HG03354 (cell line): Measurements from ENCODE around the gene H2BW2.
"Not testable (repeated sequence)": the region's sequence is repeated elsewhere in the genome, so short reads cannot be mapped to it uniquely, and the experiment has no call there.

Experiments
- ATAC-seq: cut with Tn5 transposase; IDR thresholded peaks from one replicate; pipeline ENCODE4 v1.9.1; 2021; ENCODE audit warnings: mild to moderate bottlenecking; ENCODE audit not compliant: unreplicated experiment, poor library complexity, severe bottlenecking

Gene H2BW2

DNA sequence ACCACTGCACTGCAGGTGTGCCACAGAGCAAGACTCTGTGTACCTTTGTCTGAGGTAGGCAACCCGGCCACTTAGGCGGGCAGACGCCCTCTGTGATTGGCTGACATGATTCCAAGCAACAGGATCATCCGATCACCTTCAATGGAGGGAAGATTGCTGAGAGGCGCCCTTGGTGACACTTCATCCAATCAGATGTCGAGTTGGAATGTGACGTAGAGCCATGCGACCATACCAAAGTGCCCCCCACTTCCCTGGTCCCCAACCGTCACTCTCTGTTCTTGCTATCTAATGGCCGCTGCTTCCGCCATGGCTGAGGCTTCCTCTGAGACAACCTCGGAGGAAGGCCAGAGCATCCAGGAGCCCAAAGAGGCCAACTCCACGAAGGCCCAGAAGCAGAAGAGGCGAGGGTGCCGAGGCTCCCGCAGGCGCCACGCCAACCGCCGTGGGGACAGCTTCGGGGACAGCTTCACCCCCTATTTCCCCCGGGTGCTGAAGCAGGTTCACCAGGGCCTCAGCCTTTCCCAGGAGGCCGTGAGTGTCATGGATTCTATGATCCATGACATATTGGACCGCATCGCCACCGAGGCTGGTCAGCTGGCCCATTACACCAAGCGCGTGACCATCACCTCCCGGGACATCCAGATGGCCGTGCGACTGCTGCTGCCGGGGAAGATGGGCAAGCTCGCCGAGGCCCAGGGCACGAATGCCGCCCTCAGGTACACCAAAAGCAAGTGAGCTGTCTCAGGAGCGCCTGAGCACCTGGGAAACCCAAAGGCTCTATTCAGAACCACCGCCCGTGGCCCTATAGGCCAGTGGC is at the start of gene H2BW2:
Gene H2BW2, plus strand, starts transcription at position 268 of the 817 bp plus-strand sequence. Its CDS starts 39 bp downstream, at position 307.
- no peak for ATAC-seq

DNA sequence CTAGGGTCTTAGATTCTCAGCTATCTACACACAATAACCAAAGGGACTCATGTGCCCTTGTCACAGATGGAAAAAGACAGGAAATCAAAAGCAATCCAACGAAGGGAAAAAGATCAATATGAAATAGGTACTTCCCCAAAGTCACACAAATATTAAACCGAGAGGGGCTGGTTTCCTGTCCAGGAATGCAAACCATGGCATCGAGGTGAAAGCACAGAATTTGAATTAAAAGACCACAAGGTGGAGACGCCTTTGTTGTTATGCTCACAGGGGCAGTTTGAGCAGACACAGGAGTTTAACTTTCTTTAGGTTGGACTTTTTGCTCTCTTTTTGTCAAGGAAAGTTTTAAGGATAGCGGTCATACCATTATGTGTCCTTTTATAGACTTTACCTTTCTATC is 40.5 kb upstream of the H2BW2 start:
- peak; percentile 94 for ATAC-seq

DNA sequence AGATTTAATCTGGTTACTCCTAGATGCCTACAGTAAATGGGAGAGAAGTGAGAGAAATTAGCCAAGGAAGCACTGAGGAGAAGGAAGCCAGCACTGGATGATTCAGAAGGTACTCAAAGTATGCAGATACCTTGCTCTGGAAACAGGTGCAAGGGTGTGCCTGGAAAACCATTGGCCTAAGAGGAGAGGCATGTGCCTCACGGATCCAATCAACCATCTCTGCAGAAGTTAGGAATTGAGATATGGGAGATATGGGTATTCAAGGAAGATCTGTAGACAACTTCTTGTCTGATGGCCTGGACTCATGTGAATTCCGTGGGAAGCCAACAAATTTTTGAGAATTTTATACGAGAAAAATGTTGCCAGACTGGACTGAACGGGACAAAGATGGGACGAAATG is 30.9 kb upstream of the H2BW2 start:
- ATAC-seq = no peak

DNA sequence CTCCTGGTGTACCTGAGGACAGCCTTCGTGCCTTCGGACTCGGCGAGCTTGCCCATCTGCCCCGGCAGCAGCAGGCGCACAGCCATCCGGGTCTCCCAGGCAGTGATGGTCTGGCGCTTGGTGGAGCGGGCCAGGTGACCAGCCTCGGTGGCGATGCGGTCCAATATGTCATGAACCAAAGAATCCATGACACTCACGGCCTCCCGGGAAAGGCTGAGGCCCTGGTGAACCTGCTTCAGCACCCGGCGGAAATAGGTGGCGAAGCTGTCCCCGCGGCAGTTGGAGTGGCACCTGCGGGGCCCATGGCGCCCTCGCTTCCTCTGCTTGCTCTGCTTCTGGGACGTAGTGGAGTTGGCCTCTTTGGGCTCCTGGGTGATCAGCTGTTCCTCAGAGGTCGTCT is 26.6 kb upstream of the H2BW2 start:
- ATAC-seq = no peak

DNA sequence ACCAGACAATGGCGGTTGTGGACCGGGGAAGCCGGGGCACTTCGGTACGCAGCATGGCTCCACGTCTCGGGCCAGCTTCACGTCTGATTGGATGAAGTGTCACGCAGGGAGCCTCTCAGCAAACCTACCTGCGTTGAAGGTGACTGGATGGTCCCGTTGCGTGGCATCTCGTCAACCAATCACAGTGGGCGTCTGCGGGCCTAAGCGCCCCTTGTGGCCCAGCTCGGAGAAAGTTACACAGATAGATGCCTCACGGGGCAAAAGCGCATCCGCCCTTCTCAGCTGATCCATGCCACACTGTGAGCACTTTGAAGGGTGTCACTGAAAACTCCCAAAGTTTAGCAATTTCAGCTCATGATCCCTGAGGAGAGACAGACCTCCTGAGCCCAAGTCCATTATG is 26.1 kb upstream of the H2BW2 start, which contains the start of gene H2BW1:
Gene H2BW1, minus strand, starts transcription at position 103 of the 400 bp plus-strand sequence. CDS start 132 bp downstream, outside the sequence.
- ATAC-seq = no peak

DNA sequence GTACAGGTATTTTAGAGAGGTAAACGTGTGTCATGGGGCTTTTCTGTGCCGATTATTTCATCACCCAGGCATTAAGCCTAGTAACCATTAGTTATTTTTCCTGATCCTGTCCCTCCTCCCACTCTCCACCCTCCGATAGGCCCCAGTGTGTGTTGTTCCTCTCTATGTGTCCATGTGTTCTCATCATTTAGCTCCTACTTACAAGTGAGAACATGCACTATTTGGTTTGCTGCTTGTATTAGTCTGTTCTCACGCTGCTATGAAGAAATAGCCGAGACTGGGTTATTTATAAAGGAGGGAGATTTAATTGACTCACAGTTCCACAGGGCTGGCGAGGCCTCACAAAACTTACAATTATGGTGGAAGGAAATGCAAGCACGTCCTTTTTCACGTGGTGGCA is 24.2 kb upstream of the H2BW2 start:
- not testable (repeated sequence) for ATAC-seq

DNA sequence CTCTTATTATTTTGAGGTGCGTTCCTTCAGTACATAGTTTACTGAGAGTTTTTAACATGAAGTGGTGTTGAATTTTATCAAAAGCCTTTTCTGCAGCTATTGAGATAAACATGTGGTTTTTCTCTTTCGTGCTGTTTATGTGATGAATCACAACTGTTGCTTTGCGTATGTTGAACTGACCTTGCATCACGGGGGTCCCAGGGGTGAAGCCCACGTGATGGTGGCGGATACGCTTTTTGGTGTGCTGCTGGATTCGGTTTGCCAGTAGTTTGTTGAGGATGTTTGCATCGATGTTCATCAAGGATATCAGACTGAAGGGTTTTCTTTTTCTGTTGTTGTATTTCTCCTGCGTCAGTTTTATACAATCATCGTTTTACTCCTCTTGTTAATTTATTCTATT is 21.6 kb upstream of the H2BW2 start:
- ATAC-seq = no peak

DNA sequence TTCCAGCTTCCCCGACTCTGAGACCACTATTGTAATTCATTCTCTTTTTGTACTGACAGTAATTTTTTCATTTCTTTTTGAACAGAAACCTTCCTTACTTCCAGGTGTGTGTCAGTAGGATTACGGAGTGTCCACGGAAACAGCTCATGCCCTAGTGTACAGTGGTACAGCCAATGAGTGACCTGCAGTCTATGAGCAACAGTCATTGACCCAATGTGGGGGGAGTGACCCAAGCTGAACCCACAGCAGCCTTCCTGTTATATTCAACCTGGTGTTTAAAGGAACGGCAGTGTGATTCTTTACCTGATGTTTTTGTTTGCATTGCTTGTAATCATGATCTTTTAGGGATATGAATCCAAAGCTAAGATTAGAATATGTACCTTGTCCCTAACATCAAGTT is 1.2 kb downstream of the H2BW2 start:
- no peak for ATAC-seq

DNA sequence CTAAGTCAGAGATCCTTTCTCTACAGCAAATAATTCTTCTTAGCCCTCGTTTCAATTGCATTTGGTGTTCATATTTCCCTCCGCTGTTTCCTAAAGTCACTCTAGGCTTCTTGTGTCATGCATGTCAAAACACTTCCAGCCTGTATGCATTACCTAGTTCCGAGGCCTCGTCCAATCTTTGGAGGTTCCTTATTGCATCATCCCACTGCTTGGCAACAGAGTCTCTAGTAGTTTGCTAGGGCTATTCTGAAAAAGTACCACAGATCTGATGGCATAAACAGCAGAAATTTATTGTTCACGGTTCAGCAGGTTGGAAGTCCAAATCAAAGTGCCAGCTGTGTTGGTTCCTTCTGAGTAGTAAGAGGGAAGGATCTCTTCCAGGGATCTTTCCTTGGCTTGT is 5.9 kb downstream of the H2BW2 start:
- ATAC-seq = no peak

DNA sequence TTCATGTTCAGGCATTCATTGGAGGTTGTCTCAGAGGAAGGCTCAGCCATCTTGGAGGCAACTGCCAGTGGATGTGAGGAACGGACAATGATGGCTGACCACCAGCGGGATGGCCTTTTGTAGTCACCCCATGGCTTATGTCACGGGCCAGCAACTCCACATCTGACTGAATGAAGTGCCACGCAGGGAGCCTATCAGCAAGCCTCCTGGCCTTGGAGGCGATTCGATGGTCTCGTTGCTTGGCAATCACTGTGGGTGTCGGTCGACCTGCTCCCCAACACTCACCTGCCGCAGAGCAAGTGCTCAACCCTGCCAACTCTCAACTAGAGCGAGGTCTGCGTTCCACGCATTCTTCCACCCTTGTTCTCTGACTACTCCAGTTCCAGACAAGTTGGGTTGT is 7.4 kb downstream of the H2BW2 start:
- no peak for ATAC-seq

DNA sequence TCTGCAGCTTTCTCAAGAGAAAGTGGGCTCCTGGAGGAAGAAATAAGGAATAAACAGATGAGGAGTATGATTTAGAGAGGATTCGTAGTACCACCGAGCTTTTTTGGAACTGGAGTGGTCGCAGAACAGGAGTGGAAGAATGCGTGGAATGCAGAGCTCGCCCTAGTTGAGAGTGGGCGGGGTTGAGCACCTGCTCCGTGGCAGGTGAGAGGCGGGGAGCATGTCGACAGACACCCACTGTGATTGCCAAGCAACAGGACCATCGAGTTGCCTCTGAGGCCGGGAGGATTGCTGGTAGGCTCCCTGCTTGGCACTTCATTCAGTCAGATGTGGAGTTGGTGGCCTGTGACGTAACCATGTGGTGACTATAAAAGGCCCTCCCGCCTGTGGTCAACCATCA is 15.2 kb downstream of the H2BW2 start:
- not testable (repeated sequence) for ATAC-seq

DNA sequence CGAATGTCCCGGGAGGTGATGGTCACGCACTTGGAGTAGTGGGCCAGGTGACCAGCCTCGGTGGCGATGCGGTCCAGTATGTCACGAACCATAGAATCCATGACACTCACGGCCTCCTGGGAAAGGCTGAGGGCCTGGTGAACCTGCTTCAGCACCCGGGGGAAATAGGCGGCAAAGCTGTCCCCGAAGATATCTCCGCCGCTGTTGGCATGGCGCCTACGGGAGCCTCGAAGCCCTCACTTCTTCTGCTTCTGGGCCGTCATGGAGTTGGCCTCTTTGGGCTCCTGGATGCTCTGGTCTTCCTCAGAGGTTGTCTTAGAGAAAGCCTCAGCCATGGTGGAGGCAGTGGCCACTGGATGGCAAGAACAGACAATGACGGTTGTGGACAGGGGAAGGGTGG is 22.9 kb downstream of the H2BW2 start:
- not testable (repeated sequence) for ATAC-seq

DNA sequence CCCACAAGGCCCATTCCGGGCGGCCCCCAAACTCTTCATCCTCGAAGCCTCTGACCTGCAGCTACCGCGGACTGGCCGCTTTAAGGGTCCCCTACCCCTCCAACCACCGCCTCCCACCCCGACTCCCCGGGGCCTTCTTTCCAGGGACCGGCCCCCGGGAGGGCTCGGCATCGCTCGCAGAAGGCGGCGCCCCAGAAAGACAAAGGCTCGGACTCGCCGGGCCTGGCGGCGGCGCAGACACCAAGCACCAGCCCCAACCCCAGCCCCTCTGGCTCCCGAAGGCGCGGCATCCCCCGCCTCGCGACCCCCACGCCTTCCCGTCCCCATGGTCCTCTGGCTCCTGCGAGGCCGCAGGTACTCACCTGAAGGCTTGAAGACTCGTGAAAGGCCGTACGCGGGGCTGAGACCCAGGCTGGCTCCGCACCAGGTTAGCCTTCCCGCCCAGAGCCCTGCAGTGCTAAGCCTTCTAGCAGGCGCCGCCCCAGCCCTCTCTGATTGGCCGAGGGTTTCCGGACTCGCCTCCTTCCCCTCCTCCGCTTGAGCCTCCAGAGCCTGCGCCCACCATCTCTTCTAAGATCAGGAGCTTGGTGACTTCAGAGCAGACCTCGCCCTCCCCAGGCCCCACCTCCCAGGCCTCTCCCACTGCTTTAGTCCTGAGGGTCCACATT is 36.2 kb downstream of the H2BW2 start, which contains the start of gene TMSB15C:
Gene TMSB15C, minus strand, starts transcription at position 459 of the 668 bp plus-strand sequence.
- peak; percentile 98 for ATAC-seq

DNA sequence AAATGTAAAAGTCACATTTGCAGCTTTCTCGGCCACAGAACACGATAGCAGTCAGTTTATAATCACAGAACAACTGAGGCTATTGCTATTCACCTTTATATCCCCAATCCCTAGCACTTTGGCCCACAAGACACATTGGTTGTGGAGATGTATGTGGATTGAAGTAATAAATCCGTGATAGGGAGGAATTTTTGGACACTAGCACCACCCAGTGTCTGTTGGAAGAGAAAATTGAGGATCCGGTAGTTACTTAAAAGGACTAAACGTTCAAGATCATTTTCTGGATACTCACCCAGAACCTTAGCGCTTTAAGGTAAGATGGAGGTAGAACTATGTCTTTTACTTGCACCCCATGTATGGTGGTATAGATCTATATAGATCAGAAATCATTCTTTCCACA is 38.1 kb downstream of the H2BW2 start:
- ATAC-seq = not testable (repeated sequence)

DNA sequence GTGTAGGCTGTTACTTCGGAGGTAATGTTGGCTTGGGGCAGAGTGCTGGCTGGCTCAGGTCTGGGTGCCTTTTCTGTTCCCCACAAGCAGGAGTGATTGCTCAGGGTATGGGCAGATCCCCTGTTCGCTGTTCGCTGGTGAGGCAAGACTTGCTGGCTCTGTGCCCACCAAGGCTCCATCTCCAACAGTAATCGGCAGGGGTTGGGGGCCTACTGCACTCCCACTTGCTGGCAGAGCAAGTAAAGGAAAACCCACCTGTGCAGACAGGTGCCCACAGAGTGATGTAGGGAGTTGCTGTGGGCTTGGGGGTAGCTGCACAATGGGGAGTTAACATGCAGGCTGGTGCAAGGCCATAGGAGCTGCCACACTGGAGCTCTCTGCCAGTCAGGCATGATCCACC is 44.3 kb downstream of the H2BW2 start:
- ATAC-seq = no peak

DNA sequence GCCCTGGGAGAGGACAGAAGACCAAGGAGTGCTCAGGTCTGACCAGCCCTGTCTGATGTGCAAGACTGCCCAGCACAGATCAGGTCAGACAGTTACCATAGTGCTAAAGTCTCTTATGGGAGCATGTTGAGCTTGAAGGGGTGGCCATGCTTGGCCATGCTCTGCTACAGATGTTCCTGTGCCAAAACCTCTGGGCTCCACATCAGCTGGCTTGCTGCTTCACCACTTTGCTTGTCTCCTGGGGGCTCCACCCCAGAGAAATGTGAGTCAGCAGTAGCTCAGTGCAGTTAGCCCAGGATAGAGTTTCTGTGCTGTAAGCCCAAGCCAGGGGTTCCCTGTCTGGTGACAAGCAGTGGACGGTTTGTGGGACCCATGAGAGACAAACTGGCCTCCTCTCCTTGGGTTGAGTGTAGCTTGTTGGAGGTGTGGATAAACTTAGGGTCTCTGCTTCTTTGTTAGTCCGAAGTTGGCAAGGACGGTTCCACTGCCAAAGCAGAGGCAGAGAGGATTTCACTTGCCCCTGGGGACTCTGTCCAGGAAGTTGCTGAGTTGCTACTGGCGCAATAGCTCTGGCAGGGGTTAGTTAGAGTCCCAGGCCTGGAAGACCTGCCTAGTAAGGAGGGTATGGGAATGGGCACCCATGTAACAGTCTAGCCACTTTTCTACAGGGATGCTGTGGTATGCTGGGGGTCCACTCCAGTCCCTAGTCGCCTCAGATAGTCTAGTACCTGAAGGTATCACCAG is 45.0 kb downstream of the H2BW2 start:
- ATAC-seq = no peak

DNA sequence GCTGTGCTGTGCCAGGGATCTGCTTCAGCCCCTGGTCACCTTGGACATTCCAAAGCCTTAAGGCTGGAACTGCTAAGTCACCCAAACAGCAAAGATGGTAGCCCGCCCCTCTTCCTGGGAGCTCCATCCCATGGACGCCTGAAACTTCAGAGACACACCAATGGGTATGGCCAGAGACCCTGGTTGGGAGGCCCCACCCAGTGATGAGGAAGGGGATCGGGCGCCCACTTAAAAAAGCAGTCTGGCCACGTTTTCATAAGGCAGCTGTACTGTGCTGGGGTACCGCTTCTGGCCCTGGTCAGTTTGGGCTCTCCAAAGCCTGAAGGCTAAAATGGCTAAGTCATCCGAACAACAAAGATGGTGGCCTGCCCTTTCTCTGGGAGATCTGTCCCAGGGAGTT is 45.7 kb downstream of the H2BW2 start:
- ATAC-seq = no peak

DNA sequence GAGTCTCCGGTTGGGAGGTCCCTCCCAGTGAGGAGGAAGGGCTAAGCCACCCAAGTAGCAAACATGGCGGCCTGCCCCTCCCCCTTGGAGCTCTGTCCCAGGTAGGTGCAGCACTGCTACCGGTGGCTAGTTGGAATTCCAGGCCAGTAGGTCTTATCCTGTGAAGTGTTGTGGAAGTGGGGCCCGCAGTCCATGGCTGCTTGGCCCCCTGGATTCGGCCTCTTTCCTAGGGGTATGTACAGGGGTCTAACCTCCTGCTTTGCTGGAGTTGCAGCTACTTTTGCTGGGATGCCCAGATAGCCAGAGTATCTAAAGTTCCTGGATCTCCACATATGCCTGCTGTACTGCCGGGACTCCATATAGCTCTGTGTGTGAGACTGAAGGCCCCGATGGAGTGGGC is 46.2 kb downstream of the H2BW2 start:
- no peak for ATAC-seq
